K562 (cell line): ENCODE results near the gene R3HDM2. TPM values are rescaled to one million over a fixed set of nuclear protein-coding genes. Genes with fewer than 3 reads are reported as not detected.

ENCODE experiments used
- ATF2 ChIP-seq: sonication (generic); formaldehyde crosslinking; IDR thresholded peaks from 2 replicates; pipeline ENCODE4 v1.8.1; 2022; ENCODE audit warnings: missing genetic modification reagents
- C11orf30 ChIP-seq: fragments of 450-650 bp; IDR thresholded peaks from 2 replicates; pipeline ENCODE4 v1.6.1; 2016; ENCODE audit warnings: low read depth, mild to moderate bottlenecking
- E2F3 ChIP-seq: fragments of 250-450 bp; sonication (Bioruptor Pico); IDR thresholded peaks from 2 replicates; pipeline ENCODE4 v1.4.0; 2020; ENCODE audit warnings: mild to moderate bottlenecking
- ETV6 ChIP-seq, 3 experiments: fragments of 150-350 bp in 1 of 3; sonication (generic) in 1 of 3; formaldehyde crosslinking in 1 of 3; IDR thresholded peaks; 2 replicates each; pipeline versions ENCODE4 v1.6.1 to v1.8.0; 2014 to 2022; ENCODE audit warnings: borderline replicate concordance in 2 of 3, low read depth in 2 of 3, antibody characterized with exemption in 1 of 3, low read length in 1 of 3, mild to moderate bottlenecking in 1 of 3, missing genetic modification reagents in 1 of 3
- HDAC2 ChIP-seq: fragments of 450-650 bp; IDR thresholded peaks from 2 replicates; pipeline ENCODE4 v1.6.1; 2016; ENCODE audit warnings: mild to moderate bottlenecking
- HMGXB4 ChIP-seq: sonication (generic); formaldehyde crosslinking; IDR thresholded peaks from 2 replicates; pipeline ENCODE4 v1.8.1; 2023; ENCODE audit warnings: mild to moderate bottlenecking, missing genetic modification reagents
- JUND ChIP-seq, 2 experiments: IDR thresholded peaks; 2 replicates in 1 of 2; 3 replicates in 1 of 2; pipeline ENCODE4 v1.6.1; 2011; ENCODE audit warnings: borderline replicate concordance in 2 of 2, low read depth in 2 of 2, low read length in 2 of 2, improper control_type of control experiment in 1 of 2, missing biosample characterization in 1 of 2, missing genetic modification characterization in 1 of 2, missing genetic modification reagents in 1 of 2
- MCM7 ChIP-seq, 2 experiments: fragments of 450-650 bp; IDR thresholded peaks; 2 replicates each; pipeline ENCODE4 v1.6.1; 2016 to 2018
- NFATC3 ChIP-seq: fragments of 450-650 bp; IDR thresholded peaks from 2 replicates; pipeline ENCODE4 v1.6.1; 2017; ENCODE audit warnings: mild to moderate bottlenecking
- NFIC ChIP-seq: fragments of 450-650 bp; IDR thresholded peaks from 2 replicates; pipeline ENCODE4 v1.6.1; 2017; ENCODE audit warnings: mild to moderate bottlenecking, inconsistent platforms
- ZNF551 ChIP-seq: fragments of 250-450 bp; sonication (Bioruptor Pico); IDR thresholded peaks from 2 replicates; pipeline ENCODE4 v1.5.0; 2021; ENCODE audit warnings: mild to moderate bottlenecking, moderate library complexity
- ZNF584 ChIP-seq: fragments of 200-800 bp; sonication (Bioruptor generic); IDR thresholded peaks from 2 replicates; pipeline ENCODE4 v1.6.1; 2016; ENCODE audit warnings: low read depth, mild to moderate bottlenecking, missing genetic modification characterization, missing compliant biosample characterization
- ZNF668 ChIP-seq: fragments of 250-450 bp; sonication (Bioruptor Pico); IDR thresholded peaks from 2 replicates; pipeline ENCODE4 v1.8.0; 2022; ENCODE audit warnings: mild to moderate bottlenecking, inconsistent platforms
- ZNF766 ChIP-seq: fragments of 200-800 bp; sonication (Bioruptor generic); conservative IDR thresholded peaks from 2 replicates; pipeline ENCODE4 v1.6.1; 2016; ENCODE audit warnings: missing genetic modification characterization, missing compliant biosample characterization
- ZSCAN32 ChIP-seq: fragments of 450-650 bp; formaldehyde crosslinking; IDR thresholded peaks from 2 replicates; pipeline ENCODE4 v1.4.0; 2020; ENCODE audit warnings: mild to moderate bottlenecking, moderate library complexity
- polyA plus RNA-seq, 8 experiments: library from polyadenylated mRNA; depleted of rRNA in 4 of 8; stranded (reverse) in 5 of 8; unstranded in 3 of 8; fragments of >200 nt; fragmentation: Nextera tagmentation in 2 of 8; fragmentation: Illumina TruSeq in 1 of 8; extraction: Ambion mirVana in 2 of 8; extraction: Trizol in 1 of 8; gene quantifications; 2 replicates each; pipeline versions ENCODE4 v1.2.1 to v1.2.3, GENCODE V29; 2011 to 2014; ENCODE audit warnings: inconsistent platforms in 1 of 8, missing spikeins in 1 of 8
- total RNA-seq, 7 experiments: library from RNA; depleted of rRNA in 6 of 7; stranded (reverse); fragments of >200 nt in 6 of 7; fragmentation: Illumina TruSeq in 2 of 7; extraction: Trizol in 2 of 7; gene quantifications; 2 replicates each; pipeline versions ENCODE4 v1.2.1 to v1.2.3, GENCODE V29; 2011 to 2021; ENCODE audit warnings: low replicate concordance in 1 of 7
- TF ChIP-seq, protein P1 (sequence below): fragments of 450-650 bp; conservative IDR thresholded peaks from 2 replicates; pipeline ENCODE4 v1.6.1; 2016; ENCODE audit warnings: missing genetic modification characterization, low read depth, mild to moderate bottlenecking, missing compliant biosample characterization, moderate library complexity

R3HDM2 gene
- total and polyA plus RNA-seq, 9 of the 15 experiments (the other 6 are each of a cell fraction or from before 2014, with no cell fraction given): 3.3 to 18.8 (median 9.0) TPM

DNA sequence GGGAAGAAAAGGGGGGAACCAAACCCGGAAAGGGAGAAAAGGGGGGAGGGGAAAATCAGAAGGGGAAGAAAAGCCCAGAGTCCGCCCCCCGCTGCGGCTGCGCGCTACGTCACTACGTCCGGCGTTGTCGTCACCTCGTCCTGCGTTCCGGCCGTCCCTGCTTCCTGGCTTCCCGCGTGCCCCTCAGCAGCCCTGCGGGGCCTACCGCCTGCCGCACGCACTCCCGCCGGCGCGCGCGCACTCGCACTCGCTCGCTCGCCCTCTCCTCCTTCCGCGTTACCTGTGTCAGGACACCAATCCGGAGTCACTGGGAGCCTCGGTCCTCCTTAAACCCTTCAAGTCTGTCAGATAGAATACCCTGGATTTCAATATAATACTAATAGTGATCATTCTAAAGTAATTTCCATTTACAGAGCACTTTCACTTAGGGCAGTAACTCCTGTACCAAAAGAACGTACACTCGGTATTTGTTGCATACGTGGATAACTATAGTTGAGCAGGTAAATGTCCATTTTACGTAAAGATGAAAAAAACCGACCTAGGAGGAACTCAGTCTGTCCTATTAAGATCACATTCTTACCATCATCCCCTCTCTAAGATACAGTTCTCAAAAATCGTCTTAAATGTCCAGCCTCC, at the start of gene R3HDM2 (continued):
- TF ChIP-seq C11orf30 (no peak), ZNF766 (CRISPR knock-in tag) (no peak), ATF2 (CRISPR knock-in tag) (0 out of 2 replicates have a peak, but pooled peaks have one; percentile 62), ZNF668 (no peak), HDAC2 (no peak), MCM7 (IDR thresholded peaks at IDR 0.05) (no peak), JUND (IDR thresholded peaks at IDR 0.05; ENCODE audit: borderline replicate concordance, low read depth, low read length) (peak; percentile 81), JUND (tag; IDR thresholded peaks at IDR 0.05; ENCODE audit: borderline replicate concordance, low read depth, low read length) (peak; percentile 43; the same call in 1 of the 3 replicates), ZNF584 (no peak), NFIC (no peak), ZSCAN32 (CRISPR knock-in tag) (0 out of 2 replicates have a peak, but pooled peaks have one; percentile 26), E2F3 (CRISPR knock-in tag) (peak; percentile 85; the same call in 1 of the 2 replicates), ZNF551 (CRISPR knock-in tag) (no peak), NFATC3 (no peak), HMGXB4 (CRISPR knock-in tag) (peak; percentile 81; the same call in 1 of the 2 replicates), ETV6 (IDR thresholded peaks at IDR 0.05; ENCODE audit: borderline replicate concordance in 1 of 2, low read depth in 2 of 2, low read length in 1 of 2) (peak in 1 of 2 experiments; percentile 52; a peak in 1 of 4 replicates), ETV6 (CRISPR knock-in tag; IDR thresholded peaks at IDR 0.05; ENCODE audit: borderline replicate concordance) (peak; percentile 96; the same call in 1 of the 2 replicates)
- TF ChIP-seq, protein P1, sequence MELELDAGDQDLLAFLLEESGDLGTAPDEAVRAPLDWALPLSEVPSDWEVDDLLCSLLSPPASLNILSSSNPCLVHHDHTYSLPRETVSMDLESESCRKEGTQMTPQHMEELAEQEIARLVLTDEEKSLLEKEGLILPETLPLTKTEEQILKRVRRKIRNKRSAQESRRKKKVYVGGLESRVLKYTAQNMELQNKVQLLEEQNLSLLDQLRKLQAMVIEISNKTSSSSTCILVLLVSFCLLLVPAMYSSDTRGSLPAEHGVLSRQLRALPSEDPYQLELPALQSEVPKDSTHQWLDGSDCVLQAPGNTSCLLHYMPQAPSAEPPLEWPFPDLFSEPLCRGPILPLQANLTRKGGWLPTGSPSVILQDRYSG (tag): no peak
